Sigmoid colon (tissue), 4 donors: ENCODE data around the gene RBM17.

Experiments used
- POLR2A ChIP-seq, 2 donors: fragments of 450-650 bp; IDR thresholded peaks; one replicate each; pipeline ENCODE4 v1.6.1; 2016; ENCODE audit warnings: antibody characterized with exemption in 2 of 2, mild to moderate bottlenecking in 2 of 2, moderate library complexity in 2 of 2
- POLR2AphosphoS5 ChIP-seq, 4 donors: sonication (generic); formaldehyde crosslinking; IDR thresholded peaks; one replicate each; pipeline ENCODE4 v1.6.1; 2017; ENCODE audit warnings: antibody characterized with exemption in 4 of 4

- TF ChIP-seq POLR2AphosphoS5 (IDR thresholded peaks at IDR 0.05) (no peak), POLR2A (IDR thresholded peaks at IDR 0.05) (no peak)
These were observed 73.9 kb downstream of the RBM17 start for GRCh38 chr10:6162589-6163356.
